ENCODE measurements around the gene LRRTM3.

Gene LRRTM3

DNA sequence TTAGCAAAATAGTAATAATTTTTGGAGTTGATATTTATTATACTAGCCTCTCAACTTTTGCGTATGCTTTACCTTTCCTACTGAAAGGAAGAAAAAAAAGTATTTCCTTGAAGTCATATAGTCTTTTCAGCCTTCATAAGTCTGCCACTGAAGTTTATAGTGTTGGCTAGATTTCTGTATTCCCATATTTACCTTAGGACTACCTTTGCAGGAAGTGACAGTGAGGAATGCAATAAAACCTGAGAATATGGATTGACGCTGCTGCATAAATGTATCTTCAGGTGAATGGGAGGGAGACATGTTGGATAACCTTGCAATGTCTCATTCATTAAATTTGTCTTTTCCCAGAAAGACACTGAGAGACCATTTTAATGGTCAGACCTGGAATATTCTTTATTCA, 6.6 kb upstream of the LRRTM3 start:
- no peaks in the 10 kb centered on the region for H3K36me3 ChIP-seq (replicated peaks)
- in situ Hi-C loops (cut with HindIII; ENCODE audit: low pct_ligation_motif_present, low sequenced_read_pairs), result no loop called here
- H3K4me3 ChIP-seq (ENCODE audit: low read depth, low read length), result no peak overlapping the region
- DNase-seq, result no peak
- H3K27me3 ChIP-seq (replicated peaks), result no peaks in the 10 kb centered on the region
- TF ChIP-seq, protein P1, sequence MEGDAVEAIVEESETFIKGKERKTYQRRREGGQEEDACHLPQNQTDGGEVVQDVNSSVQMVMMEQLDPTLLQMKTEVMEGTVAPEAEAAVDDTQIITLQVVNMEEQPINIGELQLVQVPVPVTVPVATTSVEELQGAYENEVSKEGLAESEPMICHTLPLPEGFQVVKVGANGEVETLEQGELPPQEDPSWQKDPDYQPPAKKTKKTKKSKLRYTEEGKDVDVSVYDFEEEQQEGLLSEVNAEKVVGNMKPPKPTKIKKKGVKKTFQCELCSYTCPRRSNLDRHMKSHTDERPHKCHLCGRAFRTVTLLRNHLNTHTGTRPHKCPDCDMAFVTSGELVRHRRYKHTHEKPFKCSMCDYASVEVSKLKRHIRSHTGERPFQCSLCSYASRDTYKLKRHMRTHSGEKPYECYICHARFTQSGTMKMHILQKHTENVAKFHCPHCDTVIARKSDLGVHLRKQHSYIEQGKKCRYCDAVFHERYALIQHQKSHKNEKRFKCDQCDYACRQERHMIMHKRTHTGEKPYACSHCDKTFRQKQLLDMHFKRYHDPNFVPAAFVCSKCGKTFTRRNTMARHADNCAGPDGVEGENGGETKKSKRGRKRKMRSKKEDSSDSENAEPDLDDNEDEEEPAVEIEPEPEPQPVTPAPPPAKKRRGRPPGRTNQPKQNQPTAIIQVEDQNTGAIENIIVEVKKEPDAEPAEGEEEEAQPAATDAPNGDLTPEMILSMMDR (IDR thresholded peaks at IDR 0.05; ENCODE audit: low read depth, low read length, missing control alignments), result no peak
- H3K27ac ChIP-seq, result no peak overlapping the region

DNA sequence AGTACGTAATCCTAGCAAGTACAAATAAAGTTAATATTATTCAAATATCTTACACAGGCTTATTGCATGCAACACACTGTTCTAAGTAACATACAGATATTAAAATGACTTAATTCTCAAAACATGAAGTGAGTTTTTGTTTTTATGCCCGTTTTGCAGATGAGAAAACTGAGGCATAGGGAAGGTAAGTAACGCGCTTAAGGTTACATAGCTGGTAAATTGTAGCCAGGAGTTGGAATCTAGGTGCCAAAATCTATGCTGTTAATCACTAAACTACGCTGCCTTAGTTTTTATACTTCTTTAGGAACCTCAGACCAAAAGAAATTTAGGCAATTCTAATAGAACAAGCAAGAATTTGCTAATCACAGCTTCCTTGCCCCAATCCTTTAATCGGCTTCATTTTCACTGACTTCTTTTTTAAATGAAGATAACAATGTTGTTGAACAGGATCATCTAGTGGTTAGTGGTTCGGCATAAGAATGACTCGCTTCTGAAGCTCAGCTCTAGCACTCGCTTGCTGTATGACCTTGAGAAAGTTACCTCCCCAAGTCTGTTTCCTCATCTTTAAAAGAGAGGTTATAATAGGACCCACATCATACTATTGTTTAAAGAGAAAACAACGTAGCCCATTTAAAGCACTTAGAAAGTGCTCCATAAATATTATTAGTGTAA, 1.0 kb upstream of the LRRTM3 start:
- H3K36me3 ChIP-seq (replicated peaks), result no peaks in the 10 kb centered on the region
- TF ChIP-seq, protein P1 (IDR thresholded peaks at IDR 0.05; ENCODE audit: low read depth, low read length, missing control alignments), result no peak
- no peak overlapping the region for H3K27ac ChIP-seq
- DNase-seq, result peak; percentile 21
- no peaks in the 10 kb centered on the region for H3K27me3 ChIP-seq (replicated peaks)
- in situ Hi-C loops (cut with HindIII; ENCODE audit: low pct_ligation_motif_present, low sequenced_read_pairs), result no loop called here
- H3K4me3 ChIP-seq (ENCODE audit: low read depth, low read length), result no peak overlapping the region

DNA sequence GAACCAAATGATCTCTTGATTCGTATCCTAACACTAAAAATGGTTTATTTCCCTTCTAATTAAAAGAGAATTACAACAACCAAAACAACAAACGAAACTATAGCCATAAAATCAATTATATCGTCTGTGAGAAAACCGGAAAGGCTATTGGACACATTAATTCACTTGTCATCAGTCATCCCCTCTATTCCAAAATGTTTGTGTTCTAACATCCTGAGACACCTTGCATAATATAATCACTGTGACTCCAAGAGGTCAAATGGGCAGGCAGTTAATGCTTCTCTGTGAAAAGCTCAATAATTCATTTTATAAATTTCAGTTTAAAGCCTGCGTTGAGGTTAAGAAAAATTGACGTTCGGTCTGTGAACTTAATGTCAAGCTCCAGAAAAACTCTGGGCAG, 463 bp upstream of the LRRTM3 start:
- no peaks in the 10 kb centered on the region for H3K27me3 ChIP-seq (replicated peaks)
- TF ChIP-seq, protein P1 (IDR thresholded peaks at IDR 0.05; ENCODE audit: low read depth, low read length, missing control alignments), result no peak
- H3K27ac ChIP-seq, result no peak overlapping the region
- no peaks in the 10 kb centered on the region for H3K36me3 ChIP-seq (replicated peaks)
- no peak overlapping the region for H3K4me3 ChIP-seq (ENCODE audit: low read depth, low read length)
- DNase-seq, result no peak
- in situ Hi-C loops (cut with HindIII; ENCODE audit: low pct_ligation_motif_present, low sequenced_read_pairs), result no loop called here

DNA sequence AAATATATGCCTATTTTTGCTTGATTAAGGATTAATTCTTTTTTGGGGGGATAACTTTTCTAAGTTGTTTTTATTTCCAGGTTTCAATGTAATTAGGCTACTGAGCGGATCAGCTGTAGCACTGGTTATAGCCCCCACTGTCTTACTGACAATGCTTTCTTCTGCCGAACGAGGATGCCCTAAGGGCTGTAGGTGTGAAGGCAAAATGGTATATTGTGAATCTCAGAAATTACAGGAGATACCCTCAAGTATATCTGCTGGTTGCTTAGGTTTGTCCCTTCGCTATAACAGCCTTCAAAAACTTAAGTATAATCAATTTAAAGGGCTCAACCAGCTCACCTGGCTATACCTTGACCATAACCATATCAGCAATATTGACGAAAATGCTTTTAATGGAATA, 1.0 kb downstream of the LRRTM3 start:
- no peak overlapping the region for H3K4me3 ChIP-seq (ENCODE audit: low read depth, low read length)
- H3K27me3 ChIP-seq (replicated peaks), result no peaks in the 10 kb centered on the region
- TF ChIP-seq, protein P1 (IDR thresholded peaks at IDR 0.05; ENCODE audit: low read depth, low read length, missing control alignments), result no peak
- DNase-seq, result no peak
- no peaks in the 10 kb centered on the region for H3K36me3 ChIP-seq (replicated peaks)
- no peak overlapping the region for H3K27ac ChIP-seq
- in situ Hi-C loops (cut with HindIII; ENCODE audit: low pct_ligation_motif_present, low sequenced_read_pairs), result no loop called here

DNA sequence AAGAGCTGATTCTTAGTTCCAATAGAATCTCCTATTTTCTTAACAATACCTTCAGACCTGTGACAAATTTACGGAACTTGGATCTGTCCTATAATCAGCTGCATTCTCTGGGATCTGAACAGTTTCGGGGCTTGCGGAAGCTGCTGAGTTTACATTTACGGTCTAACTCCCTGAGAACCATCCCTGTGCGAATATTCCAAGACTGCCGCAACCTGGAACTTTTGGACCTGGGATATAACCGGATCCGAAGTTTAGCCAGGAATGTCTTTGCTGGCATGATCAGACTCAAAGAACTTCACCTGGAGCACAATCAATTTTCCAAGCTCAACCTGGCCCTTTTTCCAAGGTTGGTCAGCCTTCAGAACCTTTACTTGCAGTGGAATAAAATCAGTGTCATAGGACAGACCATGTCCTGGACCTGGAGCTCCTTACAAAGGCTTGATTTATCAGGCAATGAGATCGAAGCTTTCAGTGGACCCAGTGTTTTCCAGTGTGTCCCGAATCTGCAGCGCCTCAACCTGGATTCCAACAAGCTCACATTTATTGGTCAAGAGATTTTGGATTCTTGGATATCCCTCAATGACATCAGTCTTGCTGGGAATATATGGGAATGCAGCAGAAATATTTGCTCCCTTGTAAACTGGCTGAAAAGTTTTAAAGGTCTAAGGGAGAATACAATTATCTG, 1.6 kb downstream of the LRRTM3 start:
- H3K4me3 ChIP-seq (ENCODE audit: low read depth, low read length), result no peak overlapping the region
- no peak overlapping the region for H3K27ac ChIP-seq
- no peak for DNase-seq
- H3K36me3 ChIP-seq (replicated peaks), result no peaks in the 10 kb centered on the region
- in situ Hi-C loops (cut with HindIII; ENCODE audit: low pct_ligation_motif_present, low sequenced_read_pairs), result no loop called here
- TF ChIP-seq, protein P1 (IDR thresholded peaks at IDR 0.05; ENCODE audit: low read depth, low read length, missing control alignments), result no peak
- H3K27me3 ChIP-seq (replicated peaks), result no peaks in the 10 kb centered on the region
